Superior temporal gyrus (tissue), 1 donor: Measurements from ENCODE around the gene GABRR2.

Source experiments
- DNase-seq: peaks from one replicate; pipeline ENCODE4 v3.0.0-alpha.2; 2016; ENCODE audit errors: extremely low spot score

GABRR2 gene

DNA sequence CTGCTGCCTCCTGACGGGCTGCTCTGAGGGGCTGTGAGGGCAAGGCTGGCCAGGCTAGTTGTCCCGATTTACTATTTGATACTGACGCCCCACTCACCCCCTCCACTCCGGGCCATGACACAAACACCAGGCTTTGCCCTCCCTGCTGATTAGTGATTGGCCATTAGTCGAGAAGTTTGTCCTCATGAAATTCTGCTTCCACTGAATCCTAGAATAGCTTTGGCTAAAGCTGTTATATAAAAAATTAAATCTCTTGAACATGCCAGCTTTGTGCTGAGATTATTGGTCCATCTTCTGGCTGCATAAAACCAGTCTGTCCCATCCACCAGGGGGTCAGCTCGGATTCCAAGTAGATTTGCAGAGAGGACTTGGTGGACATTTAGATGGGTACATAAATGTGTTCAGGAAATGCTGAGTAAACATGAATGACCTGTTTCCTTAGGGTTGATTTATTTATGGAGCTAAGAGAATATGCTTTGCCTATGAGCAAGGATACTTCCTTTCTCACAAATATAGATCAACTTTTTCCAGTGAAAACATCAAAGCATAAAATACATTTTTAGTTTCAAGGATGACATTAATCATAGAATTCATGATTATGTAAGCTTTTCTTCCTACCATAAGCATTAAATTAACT lies at the start of gene GABRR2:
Gene GABRR2 (minus strand): TSS at position 51 of the 637 bp plus-strand sequence. CDS start 134 bp downstream, outside the sequence.
- no peak for DNase-seq

DNA sequence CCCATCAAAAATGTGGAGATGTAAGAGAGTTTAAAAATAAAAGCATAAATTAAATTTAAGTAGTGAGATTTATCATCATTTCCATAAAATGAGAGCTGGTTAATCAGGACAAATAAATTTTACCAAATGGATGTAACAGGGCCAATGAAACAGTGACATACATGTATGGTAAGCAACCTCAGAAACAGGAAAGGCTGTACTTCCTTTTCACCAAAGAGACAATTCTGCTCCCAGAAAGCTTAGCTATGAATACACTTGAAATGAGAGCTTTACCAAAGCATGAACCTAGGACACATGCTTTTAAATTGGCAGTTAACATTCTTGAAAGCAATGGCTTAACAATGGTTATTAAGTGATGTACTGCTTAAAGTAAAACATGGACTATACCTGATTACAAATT lies 49.5 kb upstream of the GABRR2 start:
- no peak for DNase-seq

DNA sequence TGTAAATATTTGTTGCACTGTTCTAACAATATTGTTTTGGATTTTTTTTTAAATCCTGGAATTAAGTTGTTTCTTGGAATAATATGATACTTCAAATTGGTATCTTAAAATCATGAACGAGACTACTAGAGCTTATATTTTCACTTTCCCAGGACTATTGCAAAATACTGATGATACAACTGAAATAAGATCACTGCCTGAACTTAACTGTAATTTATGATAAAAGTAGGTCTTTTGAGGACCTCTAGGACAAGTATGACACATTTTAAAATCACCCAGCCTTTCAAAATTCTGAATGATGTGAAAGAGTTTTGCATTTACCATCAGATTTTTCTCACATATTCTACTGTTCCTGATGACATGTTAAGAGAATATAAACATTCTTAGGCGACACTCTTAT lies 46.1 kb upstream of the GABRR2 start:
- no peak for DNase-seq

DNA sequence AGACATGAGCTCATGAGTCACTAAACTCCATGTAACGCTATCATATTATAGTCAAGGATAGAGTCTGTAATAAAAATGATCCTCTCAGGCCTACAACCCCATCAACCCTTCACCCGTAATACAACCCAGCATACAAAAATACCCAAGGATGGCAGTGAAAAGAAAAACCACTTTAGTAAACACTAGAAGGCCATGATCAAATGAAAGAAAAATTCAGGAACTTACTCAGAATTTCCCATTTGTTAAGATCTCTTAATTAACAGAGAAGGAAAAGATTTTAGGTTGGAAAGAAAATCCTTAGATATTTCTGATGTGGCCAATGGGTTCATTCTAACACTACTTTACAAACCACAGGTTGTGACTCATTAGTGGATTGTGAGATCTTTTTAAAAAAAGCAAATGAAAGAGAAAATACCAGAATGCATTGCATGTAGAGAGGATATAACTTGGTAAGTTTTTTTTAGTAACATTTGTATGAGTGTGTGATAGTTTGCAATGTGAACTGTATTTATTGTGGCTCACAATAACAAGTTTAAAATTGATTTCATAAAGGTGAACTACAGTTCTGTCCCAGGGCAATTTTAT lies 45.4 kb upstream of the GABRR2 start:
- no peak for DNase-seq

DNA sequence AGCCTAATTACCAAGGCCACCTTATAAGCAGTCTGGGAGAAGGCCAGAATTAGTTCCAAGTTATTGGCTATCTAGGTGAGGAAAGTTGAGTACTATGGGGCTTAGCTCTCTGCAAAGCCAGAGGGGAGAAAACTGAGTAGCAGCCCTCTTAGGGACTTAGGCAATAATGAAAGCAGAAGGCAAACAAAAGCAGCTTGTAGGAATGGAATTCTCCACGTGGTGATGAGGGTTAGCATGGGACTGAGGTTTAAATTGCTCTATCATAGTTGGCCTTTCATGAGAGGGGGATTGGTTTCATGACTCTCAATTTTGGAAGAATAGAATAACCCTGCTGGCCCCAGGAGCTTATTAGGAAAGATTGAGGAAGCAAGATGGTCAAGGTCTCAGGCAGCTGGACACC lies 44.5 kb upstream of the GABRR2 start:
- no peak for DNase-seq

DNA sequence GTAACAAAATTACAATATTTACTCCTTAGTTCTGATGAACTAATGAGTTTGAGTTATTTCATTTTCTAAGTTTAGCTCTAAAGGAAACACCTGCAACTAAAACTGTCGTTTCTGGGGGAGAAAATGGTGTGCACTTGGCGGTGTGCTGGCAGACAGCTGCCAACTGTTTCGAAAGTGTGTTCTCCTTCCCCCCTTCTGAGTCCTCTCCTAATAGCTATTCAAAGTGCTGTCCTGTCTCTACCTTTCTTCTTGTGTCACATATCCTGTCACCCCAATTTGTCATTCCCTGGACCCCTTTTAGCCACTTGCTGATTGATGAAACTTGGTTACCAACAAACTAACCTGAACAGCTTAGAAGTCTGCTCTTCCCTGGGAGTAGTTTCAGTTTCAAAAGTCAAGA lies 42.3 kb upstream of the GABRR2 start:
- DNase-seq = no peak

DNA sequence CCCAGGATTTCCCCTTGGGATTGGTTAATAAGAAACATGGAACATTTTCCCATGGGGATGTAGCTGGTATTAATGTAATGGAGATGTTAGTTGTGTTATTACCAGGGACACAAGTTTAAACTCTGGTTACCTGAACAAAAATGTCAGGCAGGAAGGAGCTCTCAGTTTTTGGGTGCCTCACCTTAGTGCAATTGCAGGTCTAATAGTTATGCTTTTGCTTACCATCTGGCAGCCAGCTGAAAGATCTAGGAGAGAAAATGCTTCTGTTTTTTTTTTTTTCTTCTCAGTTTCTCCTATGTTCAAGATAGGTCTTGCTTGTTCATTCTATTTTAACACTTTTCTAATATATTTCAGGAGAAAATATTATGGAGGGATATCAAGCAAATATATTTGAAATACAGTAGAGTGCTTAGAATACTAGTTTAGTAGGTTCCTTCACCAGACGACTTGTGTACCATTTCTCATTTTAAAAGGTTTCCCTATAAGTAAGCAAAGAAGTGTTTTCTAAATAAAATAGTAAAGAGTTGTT lies 41.6 kb upstream of the GABRR2 start:
- no peak for DNase-seq

DNA sequence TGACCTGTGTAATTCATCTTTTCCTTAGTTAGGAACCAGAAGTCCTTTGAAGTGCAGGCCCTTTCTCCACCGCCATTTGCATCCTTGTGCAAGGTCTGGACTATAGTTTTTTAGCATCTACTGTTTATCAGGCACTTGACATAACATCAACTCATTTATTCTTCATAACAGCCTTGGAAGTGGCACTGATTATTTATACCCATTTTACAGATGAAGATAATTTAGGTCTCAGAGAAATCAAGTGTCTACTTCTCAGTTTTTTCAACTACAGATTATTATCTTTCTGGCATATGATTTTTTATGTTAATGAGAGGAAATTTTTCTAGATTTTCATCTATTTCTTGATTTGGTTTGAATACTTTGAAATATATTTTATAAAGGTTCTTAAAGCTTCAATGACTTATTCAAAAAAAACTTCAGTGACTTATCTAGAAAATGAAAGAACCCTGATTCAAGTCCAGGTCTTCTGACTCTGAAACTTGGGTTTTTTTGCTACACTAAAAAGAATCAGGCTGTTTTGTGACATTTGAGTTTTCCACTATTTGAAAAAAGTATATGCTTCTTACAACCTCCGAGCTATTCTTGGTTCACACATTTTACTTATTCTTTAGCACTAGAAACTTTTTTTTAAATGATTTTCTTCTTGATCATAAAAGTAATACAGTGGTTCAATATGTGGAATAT lies 40.6 kb upstream of the GABRR2 start:
- no peak for DNase-seq

DNA sequence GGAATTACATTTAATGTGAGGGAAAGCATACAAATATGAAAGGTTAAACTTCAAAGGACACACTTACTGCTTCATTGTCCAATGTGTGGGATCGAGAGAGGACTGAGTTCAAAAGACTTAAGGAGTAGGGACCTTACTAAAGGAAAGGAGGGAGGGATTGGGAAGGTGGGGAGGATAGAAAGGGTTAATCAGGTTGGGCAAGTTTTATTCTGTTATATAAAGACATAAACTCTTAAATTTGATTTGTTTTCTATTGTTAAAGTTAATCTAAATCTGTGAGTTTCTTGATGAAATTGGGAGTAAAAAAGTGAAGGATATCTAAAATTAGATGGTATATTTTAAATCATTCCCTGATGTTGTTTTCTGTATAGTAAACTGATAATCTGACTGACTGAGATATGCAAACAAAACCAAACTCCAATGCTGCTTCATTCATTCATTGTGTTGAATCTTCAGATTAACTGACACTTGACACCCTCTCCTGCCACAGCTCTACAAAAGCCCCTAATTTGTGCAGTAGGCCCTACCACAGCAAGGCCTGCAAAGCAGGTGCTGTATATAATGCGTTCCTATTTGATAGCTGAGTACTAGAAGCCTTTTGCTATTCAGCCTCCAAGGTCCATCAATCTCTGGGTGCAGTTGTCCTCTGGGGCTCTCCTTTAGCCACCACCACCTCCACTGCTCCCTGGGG lies 38.7 kb upstream of the GABRR2 start:
- no peak for DNase-seq

DNA sequence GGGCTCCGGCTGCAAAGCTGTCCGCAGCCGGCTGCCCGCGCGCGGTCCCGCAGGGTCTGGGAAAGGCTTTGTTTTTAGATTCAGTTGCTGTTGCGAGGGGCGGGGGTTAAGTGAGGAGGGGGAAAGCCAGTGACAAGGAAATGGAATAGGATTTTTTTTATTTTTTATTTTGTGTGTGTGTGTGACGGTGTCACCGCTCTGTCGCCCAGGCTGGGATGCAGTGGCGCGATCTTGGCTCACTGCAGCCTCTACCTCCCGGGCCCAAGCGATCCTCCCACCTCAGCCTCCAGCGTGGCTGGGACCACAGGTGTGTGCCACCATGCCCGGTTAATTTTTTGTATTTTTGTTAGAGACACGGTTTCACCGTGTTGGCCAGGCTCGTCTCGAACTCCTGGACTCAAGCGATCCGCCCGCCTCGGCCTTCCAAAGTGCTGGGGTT lies 38.0 kb upstream of the GABRR2 start:
- DNase-seq = no peak

DNA sequence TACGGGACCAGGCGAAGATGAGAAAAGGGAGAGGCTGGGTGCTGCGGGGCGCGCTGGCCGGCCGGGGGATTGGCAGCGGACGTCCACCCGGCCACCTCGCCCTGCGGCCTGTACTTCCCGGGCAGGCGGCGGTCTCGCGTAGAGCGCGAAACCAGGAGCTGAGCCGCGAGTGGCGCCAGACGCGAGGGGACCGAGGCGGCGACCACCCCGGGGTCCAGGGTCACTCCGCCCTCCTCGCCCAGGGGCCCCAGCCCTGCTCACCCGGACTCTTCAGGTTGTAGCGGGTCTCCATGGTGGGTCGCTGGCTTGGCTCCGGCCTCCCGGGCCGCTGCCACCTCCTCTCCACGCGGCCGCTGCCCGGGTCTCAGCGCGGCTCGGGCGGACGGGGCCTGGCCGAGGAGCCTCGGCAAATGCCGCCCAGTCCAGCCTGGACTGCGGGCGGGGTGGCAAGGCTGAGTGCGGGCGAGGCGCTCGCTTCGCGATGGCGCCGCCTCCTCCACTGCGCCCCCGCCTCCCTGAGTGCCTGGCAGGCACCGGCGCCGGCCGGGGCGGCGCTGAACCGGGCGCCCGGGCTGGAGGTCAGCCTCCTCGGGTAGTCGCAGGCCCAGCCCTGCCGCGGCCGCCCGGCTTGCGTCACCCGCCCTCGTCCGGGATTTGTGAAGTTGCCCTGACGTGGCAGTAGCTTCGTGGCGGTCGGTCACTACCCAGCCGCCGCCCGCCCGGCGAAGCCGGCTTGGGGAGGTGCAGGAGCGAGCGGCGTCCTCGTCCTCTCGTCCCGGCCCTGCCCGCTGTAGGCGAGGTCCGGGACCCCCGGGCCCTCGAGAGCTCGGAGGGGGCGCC lies 37.4 kb upstream of the GABRR2 start, which contains the start of gene UBE2J1:
Gene UBE2J1 (minus strand): TSS at position 445 of the 840 bp plus-strand sequence. CDS start 153 bp downstream, at position 292.
- DNase-seq = peak; percentile 78

DNA sequence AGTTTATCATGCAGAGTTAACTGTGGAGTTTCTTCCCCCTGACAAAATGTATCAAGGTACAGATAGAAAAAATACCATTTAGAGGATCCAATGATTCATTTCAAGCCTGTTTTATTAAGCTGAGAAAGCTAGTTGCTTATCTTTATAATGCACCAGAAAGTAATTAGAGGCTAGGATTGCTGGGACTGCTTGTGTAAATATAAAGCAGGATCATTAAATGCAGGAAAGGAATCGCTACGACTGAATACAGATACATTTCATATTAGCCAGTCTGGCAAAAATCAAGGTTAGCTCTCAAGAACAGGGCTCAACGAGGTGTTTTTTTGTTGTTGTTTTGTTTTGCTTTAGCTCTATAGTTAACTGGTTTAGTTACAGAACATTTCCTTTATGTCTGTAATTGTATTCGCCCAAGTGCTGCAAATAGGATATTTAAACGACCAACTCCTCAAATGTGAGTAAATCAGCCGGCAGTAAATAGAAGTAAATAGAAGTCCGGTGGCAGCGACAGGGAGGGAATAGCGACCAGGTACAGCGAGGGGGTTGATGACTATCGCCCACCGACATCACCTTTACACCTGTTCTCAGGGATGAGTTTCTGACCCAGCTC lies 36.7 kb upstream of the GABRR2 start:
- DNase-seq = peak; percentile 61

DNA sequence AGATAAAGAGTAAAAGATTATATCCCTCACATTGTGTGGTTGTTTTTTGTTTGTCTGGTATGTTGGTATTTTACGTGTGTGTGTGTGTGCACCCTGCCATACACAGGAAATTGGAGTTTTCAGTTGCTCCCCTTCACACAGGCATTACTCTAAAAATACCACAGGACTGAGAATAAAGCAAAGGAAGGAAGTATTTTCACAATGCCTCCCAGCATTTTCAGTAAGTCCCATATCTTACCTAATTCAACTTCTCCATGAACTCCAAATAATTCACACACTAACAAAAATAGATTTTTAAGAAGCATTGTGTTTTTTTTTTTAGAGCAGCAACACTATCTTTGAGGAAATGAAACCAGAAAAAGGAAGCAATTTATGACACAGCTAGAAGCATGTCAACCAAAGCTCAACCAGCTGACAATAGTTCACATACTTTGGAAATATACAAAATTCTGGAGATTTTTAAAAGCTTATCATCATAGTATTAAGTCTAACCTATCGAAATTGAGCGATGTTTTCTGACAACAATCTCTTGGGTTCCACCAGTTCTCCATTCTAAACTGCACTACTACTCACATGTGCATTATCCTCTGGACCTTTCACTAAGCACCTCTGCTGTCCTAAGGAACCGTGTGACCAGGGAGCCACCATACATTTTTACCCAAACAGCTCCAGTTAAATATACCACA lies 35.3 kb upstream of the GABRR2 start:
- DNase-seq = peak; percentile 36

DNA sequence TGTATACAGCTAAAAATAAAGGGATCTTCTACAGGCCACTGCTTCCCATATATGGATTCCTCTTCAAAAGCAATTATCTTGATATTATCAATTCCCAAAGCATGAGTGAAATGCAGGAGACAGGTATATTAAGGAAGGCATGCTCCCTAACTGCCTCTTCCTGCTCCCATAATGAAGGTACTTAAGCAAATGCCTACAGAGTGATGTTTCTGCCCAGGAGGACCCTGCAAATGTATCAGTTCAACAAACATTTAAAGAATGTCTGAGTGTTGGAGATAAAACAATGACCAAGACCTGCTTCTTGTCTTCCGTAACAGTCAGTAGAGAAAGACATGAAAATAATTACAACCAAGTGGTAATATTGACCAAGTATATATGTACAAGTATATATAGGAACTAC lies 33.3 kb upstream of the GABRR2 start:
- no peak for DNase-seq

DNA sequence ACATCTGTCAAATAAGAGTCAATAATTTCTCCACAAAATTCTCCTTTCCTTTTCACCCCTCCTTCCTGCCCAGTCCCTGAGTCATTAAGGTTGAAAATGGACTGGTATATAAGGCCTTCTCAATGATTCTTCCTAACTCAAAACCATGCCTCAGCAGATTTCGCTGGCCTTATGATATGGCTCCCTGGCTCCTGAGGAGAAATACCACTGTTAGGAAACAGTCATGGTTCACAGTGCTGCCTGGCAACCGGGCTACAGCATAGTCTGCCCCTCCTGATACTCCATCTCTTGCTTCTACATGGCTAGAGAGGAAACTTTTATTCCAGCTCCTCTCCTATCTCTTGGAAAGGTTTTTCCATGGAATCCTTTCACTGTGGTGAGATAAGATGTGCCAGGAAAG lies 32.7 kb upstream of the GABRR2 start:
- no peak for DNase-seq

DNA sequence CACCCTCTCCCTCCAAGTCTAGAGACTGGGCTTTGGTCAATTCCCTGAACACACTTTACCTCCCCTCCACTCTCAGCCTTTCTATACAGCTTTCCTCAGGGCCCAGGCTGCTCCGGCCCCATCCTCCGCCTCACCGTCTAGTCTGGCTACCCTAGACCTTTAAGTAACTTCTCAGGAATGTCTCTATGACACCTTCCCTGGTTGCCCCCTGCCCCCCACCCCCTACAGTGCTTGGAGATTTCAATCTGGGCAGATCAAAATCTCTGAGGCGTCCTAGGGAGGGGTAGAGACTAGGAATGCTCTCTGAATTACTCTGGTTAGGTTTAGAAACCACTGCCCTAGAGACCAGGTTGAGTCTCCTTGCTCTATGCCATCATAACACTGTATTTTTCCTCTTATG lies 31.3 kb upstream of the GABRR2 start:
- DNase-seq = no peak

DNA sequence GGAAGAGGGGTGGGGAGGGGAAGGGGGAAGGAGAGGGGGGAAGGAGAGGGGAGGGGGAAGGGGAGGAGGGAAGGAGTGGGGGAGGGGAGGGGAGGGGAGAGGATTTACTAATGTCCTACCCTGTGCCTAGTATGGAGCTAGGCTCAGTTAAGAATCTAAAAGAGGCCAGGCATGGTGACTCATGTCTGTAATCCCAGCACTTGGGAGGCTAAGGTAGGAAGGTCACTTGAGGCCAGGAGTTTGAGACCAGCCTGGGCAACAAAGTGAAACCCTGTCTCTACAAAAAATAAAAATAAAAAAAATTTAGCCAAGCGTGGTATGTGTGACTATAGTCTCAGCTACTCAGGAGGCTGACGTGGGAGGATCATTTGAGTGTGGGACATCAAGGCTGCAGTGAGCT lies 24.5 kb upstream of the GABRR2 start:
- DNase-seq = no peak

DNA sequence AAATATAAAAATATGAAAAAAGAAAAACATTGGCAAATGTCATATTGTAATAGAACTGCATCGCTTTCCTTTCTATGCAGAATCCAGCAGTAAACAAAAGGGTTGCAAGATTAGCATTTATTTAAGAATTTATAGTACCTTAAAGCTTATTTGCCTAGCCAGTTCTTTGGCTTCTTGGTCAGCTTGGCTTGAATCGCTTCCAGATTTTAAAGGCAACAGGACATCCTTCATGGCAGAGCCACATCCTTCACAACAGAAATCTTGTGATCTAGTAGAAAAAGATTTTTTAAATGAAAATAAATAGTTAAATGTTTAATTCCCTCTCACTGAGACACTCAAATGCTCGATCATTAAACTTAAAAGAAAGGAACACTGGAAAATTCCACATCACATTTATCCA lies 20.1 kb upstream of the GABRR2 start:
- no peak for DNase-seq

DNA sequence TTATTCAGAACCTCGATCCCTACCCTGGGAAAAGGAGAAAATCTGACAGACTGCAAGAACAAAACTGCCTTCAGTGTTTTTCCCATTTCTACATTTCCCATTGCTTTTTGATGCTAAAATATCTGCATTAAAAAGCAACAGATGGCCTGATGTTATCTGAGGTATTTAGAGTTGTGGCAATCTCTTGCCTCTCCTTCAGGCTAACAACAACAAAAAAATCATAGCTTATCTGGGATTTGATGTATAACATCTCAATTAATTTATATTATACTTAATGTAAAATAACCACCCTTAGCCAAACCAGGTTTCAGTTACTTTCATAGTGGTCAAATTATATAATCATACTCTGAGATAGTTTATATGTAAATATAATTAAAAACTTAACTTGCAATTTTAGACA lies 15.8 kb upstream of the GABRR2 start:
- DNase-seq = no peak

DNA sequence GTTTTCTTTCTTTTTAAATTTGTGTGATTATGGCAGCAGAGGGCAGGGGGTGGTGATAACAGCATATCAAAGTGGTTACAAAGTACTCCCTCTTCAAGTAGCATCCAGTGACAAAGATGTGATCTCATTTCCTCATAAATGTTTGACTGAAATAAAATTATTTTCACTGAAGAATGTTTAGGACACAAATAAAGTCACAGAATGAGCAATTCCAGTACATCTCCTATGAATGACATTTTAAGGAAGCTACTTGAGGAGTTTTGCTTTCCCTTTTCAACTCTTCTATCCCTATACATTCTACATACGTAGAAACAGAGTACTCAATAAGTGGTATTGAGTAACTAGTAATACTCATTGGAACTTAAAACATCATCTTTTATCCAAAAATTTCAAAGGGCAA lies 13.9 kb upstream of the GABRR2 start:
- no peak for DNase-seq
